ENCODE results near the gene PSRC1.

DNA sequence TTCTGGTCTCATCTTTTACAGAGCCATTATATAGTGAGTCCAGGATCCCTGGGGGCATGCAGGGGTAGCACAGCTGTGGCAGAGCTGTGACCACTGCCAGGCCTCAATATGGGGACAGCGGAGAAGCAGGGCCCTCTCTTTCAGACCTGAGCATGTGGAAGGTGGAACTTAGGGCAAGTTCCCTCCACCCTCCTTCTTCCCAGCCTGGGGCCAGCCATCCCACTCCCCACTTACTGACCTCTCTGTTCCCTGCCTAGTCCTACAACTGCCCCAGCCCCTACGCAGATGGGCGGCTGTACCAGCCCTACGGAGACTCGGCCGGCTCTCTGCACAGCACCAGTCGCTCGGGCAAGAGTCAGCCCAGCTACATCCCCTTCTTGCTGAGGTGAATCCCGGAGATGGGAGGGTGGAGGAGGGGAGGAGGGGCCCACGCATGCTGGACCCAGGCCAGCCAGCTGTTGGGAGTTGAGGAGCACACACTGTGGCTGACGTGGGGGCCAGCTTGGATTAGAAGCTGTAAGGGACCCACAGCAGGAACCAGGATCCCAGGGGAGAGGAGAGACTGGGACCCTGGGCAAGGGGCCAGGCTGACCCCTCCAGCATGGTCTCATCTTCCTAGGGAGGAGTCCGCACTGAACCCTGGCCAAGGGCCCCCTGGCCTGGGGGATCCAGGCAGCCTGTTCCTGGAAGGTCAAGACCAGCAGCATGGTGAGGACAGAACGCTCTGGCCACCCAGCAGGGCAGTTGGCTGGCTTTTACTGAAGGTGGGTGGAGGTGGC is 10.7 kb downstream of the PSRC1 start:
- TF ChIP-seq BACH1 (IDR thresholded peaks at IDR 0.05; ENCODE audit: low read length) (no peak), POLR2AphosphoS5 (IDR thresholded peaks at IDR 0.05; ENCODE audit: low read depth, low read length) (no peak), CHD2 (IDR thresholded peaks at IDR 0.05; ENCODE audit: low read length) (no peak), POLR2A (IDR thresholded peaks at IDR 0.05; ENCODE audit: control extremely low read depth in 1 of 2, low read depth in 2 of 2, low read length in 2 of 2) (no peak)
- TF ChIP-seq, protein P1, sequence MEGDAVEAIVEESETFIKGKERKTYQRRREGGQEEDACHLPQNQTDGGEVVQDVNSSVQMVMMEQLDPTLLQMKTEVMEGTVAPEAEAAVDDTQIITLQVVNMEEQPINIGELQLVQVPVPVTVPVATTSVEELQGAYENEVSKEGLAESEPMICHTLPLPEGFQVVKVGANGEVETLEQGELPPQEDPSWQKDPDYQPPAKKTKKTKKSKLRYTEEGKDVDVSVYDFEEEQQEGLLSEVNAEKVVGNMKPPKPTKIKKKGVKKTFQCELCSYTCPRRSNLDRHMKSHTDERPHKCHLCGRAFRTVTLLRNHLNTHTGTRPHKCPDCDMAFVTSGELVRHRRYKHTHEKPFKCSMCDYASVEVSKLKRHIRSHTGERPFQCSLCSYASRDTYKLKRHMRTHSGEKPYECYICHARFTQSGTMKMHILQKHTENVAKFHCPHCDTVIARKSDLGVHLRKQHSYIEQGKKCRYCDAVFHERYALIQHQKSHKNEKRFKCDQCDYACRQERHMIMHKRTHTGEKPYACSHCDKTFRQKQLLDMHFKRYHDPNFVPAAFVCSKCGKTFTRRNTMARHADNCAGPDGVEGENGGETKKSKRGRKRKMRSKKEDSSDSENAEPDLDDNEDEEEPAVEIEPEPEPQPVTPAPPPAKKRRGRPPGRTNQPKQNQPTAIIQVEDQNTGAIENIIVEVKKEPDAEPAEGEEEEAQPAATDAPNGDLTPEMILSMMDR (IDR thresholded peaks at IDR 0.05; ENCODE audit: control extremely low read depth in 1 of 3, insufficient read depth in 1 of 3, low read depth in 1 of 3, low read length in 3 of 3), result no peak
